Thyroid gland (tissue), 4 donors: ENCODE data around the gene SEC24D.

ENCODE experiments used
- POLR2A ChIP-seq, 2 donors: fragments of 450-650 bp; IDR thresholded peaks; one replicate each; pipeline ENCODE4 v1.6.1; 2017; ENCODE audit warnings: antibody characterized with exemption in 2 of 2, mild to moderate bottlenecking in 2 of 2, moderate library complexity in 1 of 2
- TF ChIP-seq, protein P1 (sequence below), 6 experiments: fragments of 200-600 bp in 3 of 6; fragments of 450-650 bp in 3 of 6; sonication (generic) in 3 of 6; IDR thresholded peaks; one replicate each; pipeline ENCODE4 v1.5.1; 2016 to 2019; ENCODE audit warnings: antibody characterized with exemption in 6 of 6, mild to moderate bottlenecking in 2 of 6, inconsistent platforms in 1 of 6, moderate library complexity in 1 of 6

GRCh38 chr4:118756958-118757357 lies 79.0 kb downstream of the SEC24D start:
- TF ChIP-seq, protein P1, sequence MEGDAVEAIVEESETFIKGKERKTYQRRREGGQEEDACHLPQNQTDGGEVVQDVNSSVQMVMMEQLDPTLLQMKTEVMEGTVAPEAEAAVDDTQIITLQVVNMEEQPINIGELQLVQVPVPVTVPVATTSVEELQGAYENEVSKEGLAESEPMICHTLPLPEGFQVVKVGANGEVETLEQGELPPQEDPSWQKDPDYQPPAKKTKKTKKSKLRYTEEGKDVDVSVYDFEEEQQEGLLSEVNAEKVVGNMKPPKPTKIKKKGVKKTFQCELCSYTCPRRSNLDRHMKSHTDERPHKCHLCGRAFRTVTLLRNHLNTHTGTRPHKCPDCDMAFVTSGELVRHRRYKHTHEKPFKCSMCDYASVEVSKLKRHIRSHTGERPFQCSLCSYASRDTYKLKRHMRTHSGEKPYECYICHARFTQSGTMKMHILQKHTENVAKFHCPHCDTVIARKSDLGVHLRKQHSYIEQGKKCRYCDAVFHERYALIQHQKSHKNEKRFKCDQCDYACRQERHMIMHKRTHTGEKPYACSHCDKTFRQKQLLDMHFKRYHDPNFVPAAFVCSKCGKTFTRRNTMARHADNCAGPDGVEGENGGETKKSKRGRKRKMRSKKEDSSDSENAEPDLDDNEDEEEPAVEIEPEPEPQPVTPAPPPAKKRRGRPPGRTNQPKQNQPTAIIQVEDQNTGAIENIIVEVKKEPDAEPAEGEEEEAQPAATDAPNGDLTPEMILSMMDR (IDR thresholded peaks at IDR 0.05) = no peak
- no peak for TF ChIP-seq POLR2A (IDR thresholded peaks at IDR 0.05)
